Measurements from ENCODE around the gene ZNF175.

GRCh38 chr19:51565583-51565982 is 5.5 kb upstream of the ZNF175 start:
- TF ChIP-seq CTCF (optimal IDR thresholded peaks at IDR 0.05 in 1 of 3, IDR thresholded peaks at IDR 0.05 in 1 of 3, conservative IDR thresholded peaks at IDR 0.05 in 1 of 3; ENCODE audit: extremely low read depth in 1 of 3, insufficient read depth in 2 of 3, low read length in 3 of 3) (no peak), EZH2 (IDR thresholded peaks at IDR 0.05; ENCODE audit: low read length) (no peak)
